IPS-18a (cell line): ENCODE data around the gene ALPL.
A peak's percentile ranks its signal among the peaks of the same experiment; 100 is the strongest.
"Not testable (repeated sequence)": the region's sequence is repeated elsewhere in the genome, so short reads cannot be mapped to it uniquely, and the experiment has no call there.

Source experiments
- H3K27ac ChIP-seq: one replicate; pipeline ENCODE4 v1.5.1; 2013; ENCODE audit warnings: low read length
- H3K27me3 ChIP-seq: one replicate; pipeline ENCODE4 v1.6.1; 2013; ENCODE audit warnings: mild to moderate bottlenecking, low read length; ENCODE audit not compliant: control insufficient read depth, insufficient read depth
- H3K36me3 ChIP-seq: one replicate; pipeline ENCODE4 v1.6.1; 2013; ENCODE audit warnings: low read depth, low read length; ENCODE audit not compliant: control insufficient read depth
- H3K4me1 ChIP-seq: one replicate; pipeline ENCODE4 v1.6.1; 2013; ENCODE audit warnings: low read depth, low read length; ENCODE audit not compliant: control insufficient read depth
- H3K4me3 ChIP-seq: one replicate; pipeline ENCODE4 v1.5.1; 2013; ENCODE audit warnings: low read length
- H3K9ac ChIP-seq: one replicate; pipeline ENCODE4 v1.6.1; 2013; ENCODE audit warnings: mild to moderate bottlenecking, low read length, moderate library complexity
- H3K9me3 ChIP-seq: one replicate; pipeline ENCODE4 v1.6.1; 2013; ENCODE audit warnings: low read depth, low read length; ENCODE audit not compliant: control insufficient read depth

The ALPL gene

DNA sequence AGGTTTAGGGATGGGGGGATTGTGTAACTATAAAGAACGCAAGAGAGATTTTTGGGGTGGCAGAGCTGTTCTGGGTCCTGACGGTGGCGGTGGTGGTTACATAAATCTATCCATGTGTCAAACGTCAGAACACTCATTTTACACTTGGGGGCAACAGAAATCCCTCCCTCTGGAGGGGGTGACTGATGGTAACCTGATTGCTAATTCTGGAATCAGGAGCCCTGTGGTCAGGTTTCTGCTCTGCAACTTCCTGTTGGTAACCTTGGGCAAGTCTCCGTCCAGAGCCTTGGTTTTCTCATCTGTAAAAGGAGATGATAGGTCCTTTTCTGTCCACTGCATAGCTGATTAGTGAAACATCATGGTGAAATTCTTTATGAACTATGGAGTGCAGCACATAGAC lies 40.9 kb downstream of the ALPL start:
- no peak overlapping the region for H3K27ac ChIP-seq
- no peaks in the 10 kb centered on the region for H3K36me3 ChIP-seq
- H3K27me3 ChIP-seq: no peaks in the 10 kb centered on the region
- H3K9me3 ChIP-seq: no peaks in the 10 kb centered on the region
- H3K9ac ChIP-seq: no peak overlapping the region
- peaks cover 16% of the 10 kb centered on the region for H3K4me1 ChIP-seq
- H3K4me3 ChIP-seq: no peak overlapping the region

GRCh38 chr1:21550866-21551475 lies 41.7 kb downstream of the ALPL start:
- no peaks in the 10 kb centered on the region for H3K9me3 ChIP-seq
- peaks cover 16% of the 10 kb centered on the region for H3K4me1 ChIP-seq
- no peak overlapping the region for H3K4me3 ChIP-seq
- H3K27me3 ChIP-seq: no peaks in the 10 kb centered on the region
- no peak overlapping the region for H3K27ac ChIP-seq
- H3K36me3 ChIP-seq: no peaks in the 10 kb centered on the region
- H3K9ac ChIP-seq: no peak overlapping the region

GRCh38 chr1:21552715-21553114 lies 43.5 kb downstream of the ALPL start:
- no peak overlapping the region for H3K9ac ChIP-seq

DNA sequence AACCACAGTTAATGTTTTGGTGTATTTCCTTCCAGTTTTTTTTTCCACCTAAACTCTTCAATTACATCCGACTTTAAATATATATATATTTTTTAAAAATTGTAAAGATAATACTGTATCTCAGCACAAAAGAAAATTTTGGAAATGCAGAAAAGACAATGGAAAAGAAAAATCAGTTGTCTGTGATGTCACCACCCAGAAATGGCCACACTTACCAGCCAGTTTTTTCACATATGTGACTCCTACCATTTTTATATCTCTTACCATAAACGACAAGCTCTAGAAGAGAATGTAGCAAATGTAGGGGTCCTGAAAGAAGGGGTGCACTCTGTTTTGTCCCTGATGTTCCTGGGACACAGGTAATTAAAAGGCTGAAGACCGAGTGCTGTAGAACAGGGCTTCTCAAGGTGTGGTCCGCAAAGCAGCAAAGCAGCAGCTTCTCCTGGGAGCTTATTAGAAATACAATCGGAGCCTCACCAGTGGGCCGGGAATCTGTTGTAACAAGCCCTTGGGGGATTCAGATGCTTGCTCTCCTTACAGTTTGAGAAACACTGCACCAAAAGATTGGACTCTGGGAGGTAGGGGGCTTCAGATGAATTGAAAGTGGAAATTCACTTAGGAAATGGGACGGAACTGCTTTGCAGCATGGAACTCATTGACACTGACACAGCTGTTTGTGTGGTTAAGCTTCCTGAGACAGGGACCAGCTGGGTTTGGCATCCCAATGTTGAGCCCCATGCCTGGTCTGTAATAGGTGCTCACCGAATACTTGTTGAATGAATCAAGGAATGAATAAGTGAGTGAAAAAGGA lies 44.1 kb downstream of the ALPL start:
- Histone ChIP-seq H3K27me3 (no peaks in the 10 kb centered on the region), H3K27ac (peak overlapping the region; percentile 21), H3K9me3 (no peaks in the 10 kb centered on the region), H3K4me1 (peaks cover 12% of the 10 kb centered on the region), H3K9ac (no peak overlapping the region), H3K36me3 (peaks cover 3% of the 10 kb centered on the region), H3K4me3 (peak overlapping the region; percentile 22)

More at GRCh38 chr1:21552715-21553114, 43.5 kb downstream of the ALPL start:
- Histone ChIP-seq H3K4me3 (no peak overlapping the region), H3K27me3 (no peaks in the 10 kb centered on the region), H3K4me1 (peaks cover 12% of the 10 kb centered on the region), H3K27ac (no peak overlapping the region), H3K36me3 (peaks cover 3% of the 10 kb centered on the region), H3K9me3 (no peaks in the 10 kb centered on the region)

DNA sequence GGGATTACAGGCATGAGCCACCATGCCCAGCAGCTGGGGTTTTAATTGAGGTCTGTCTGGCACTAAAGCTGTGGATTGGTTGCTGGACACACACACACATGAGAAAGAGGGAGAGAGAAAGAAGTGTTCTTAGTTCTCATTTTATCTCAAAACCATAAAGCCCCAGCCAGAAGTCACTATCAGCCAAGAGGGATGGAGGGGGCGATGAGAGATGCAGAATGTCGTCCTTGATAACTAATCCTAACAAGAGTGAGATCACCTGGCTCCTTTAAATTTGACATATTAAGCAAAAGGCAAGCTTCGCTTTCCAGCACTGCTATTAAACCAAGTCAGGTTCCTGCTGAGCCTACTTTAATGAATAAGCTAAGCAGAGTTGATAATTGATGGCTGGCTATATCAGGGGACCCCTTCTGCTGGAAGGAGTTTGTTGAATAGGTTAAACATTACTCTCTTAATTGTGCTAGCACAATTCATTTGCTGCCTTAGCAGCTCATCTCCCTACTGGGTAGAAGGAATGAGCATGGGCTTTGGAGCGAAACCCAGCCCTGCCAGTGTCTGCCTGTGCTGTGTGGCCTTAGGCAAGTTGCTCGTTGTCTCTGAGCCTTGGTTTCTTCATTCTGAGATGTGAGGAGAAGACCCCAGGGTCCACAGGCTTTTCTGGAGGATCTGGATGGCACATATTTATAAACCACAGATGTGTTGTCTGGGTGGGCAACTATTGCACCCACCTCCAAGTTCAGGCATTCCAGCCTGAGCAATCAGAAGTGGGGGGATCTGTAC lies 50.8 kb downstream of the ALPL start:
- H3K4me3 ChIP-seq: no peak overlapping the region
- no peaks in the 10 kb centered on the region for H3K27me3 ChIP-seq
- no peaks in the 10 kb centered on the region for H3K9me3 ChIP-seq
- H3K9ac ChIP-seq: no peak overlapping the region
- H3K4me1 ChIP-seq: no peaks in the 10 kb centered on the region
- peaks cover 18% of the 10 kb centered on the region for H3K36me3 ChIP-seq
- no peak overlapping the region for H3K27ac ChIP-seq

GRCh38 chr1:21560916-21561638 lies 51.9 kb downstream of the ALPL start:
- Histone ChIP-seq H3K9ac (no peak overlapping the region), H3K4me1 (no peaks in the 10 kb centered on the region), H3K9me3 (no peaks in the 10 kb centered on the region), H3K27me3 (no peaks in the 10 kb centered on the region), H3K27ac (no peak overlapping the region), H3K4me3 (no peak overlapping the region), H3K36me3 (peaks cover 17% of the 10 kb centered on the region)

GRCh38 chr1:21562896-21563295 lies 53.7 kb downstream of the ALPL start:
- Histone ChIP-seq H3K27me3 (no peaks in the 10 kb centered on the region), H3K4me1 (no peaks in the 10 kb centered on the region), H3K9me3 (no peaks in the 10 kb centered on the region), H3K4me3 (no peak overlapping the region), H3K36me3 (peaks cover 14% of the 10 kb centered on the region), H3K9ac (no peak overlapping the region), H3K27ac (no peak overlapping the region)

DNA sequence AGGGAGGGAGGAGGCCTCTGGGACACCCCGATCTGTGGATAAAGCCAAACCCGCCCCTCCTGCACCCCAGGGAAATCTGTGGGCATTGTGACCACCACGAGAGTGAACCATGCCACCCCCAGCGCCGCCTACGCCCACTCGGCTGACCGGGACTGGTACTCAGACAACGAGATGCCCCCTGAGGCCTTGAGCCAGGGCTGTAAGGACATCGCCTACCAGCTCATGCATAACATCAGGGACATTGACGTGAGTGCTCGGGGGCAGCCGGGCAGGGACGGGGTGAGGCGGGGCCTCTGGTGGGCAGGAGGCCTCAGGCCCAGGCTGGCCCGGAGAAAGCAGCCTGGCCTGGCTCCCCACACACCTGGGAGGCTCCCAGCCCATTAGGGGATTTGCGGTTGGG lies 54.7 kb downstream of the ALPL start:
- H3K9ac ChIP-seq: no peak overlapping the region
- H3K36me3 ChIP-seq: peaks cover 14% of the 10 kb centered on the region
- no peaks in the 10 kb centered on the region for H3K9me3 ChIP-seq
- no peaks in the 10 kb centered on the region for H3K4me1 ChIP-seq
- H3K27me3 ChIP-seq: no peaks in the 10 kb centered on the region
- no peak overlapping the region for H3K4me3 ChIP-seq
- no peak overlapping the region for H3K27ac ChIP-seq

- Histone ChIP-seq H3K27me3 (no peaks in the 10 kb centered on the region), H3K27ac (no peak overlapping the region), H3K9ac (no peak overlapping the region), H3K4me3 (no peak overlapping the region), H3K4me1 (no peaks in the 10 kb centered on the region), H3K9me3 (no peaks in the 10 kb centered on the region), H3K36me3 (peaks cover 14% of the 10 kb centered on the region)
These were observed 55.4 kb downstream of the ALPL start for GRCh38 chr1:21564521-21565095.

GRCh38 chr1:21565285-21565684 lies 56.1 kb downstream of the ALPL start:
- Histone ChIP-seq H3K36me3 (peaks cover 14% of the 10 kb centered on the region), H3K27me3 (no peaks in the 10 kb centered on the region), H3K9ac (no peak overlapping the region), H3K4me1 (no peaks in the 10 kb centered on the region), H3K9me3 (no peaks in the 10 kb centered on the region), H3K4me3 (no peak overlapping the region), H3K27ac (no peak overlapping the region)

GRCh38 chr1:21566361-21566760 lies 57.1 kb downstream of the ALPL start:
- H3K36me3 ChIP-seq: peaks cover 14% of the 10 kb centered on the region
- not testable (repeated sequence) for H3K9me3 ChIP-seq, H3K4me3 ChIP-seq, H3K9ac ChIP-seq, H3K4me1 ChIP-seq, H3K27me3 ChIP-seq, H3K27ac ChIP-seq
